TTC549 (cell line): ENCODE data around the gene HRH1.
"Not testable (repeated sequence)": the region's sequence is repeated elsewhere in the genome, so short reads cannot be mapped to it uniquely, and the experiment has no call there.

Experiments used
- FAIRE-seq: peaks from 2 replicates; lab custom pipeline; 2012; peaks lifted over from hg19 to GRCh38; lab: Jason Lieb, UNC

The HRH1 gene

GRCh38 chr3:11172096-11172690 lies 17.9 kb downstream of the HRH1 start:
- no peak for FAIRE-seq

- no peak for FAIRE-seq
Measured at GRCh38 chr3:11173828-11174465, 19.7 kb downstream of the HRH1 start.

GRCh38 chr3:11178421-11178820 lies 24.1 kb downstream of the HRH1 start:
- no peak for FAIRE-seq

- not testable (repeated sequence) for FAIRE-seq
Measured at GRCh38 chr3:11184328-11184969, 30.2 kb downstream of the HRH1 start.

- no peak for FAIRE-seq
Measured at GRCh38 chr3:11185144-11185543, 30.9 kb downstream of the HRH1 start.

- no peak for FAIRE-seq
Measured at GRCh38 chr3:11185564-11186317, 31.4 kb downstream of the HRH1 start.

- no peak for FAIRE-seq
Measured at GRCh38 chr3:11186318-11186692, 32.0 kb downstream of the HRH1 start.

- no peak for FAIRE-seq
Measured at GRCh38 chr3:11186771-11187191, 32.5 kb downstream of the HRH1 start.

- no peak for FAIRE-seq
Measured at GRCh38 chr3:11187681-11188080, 33.4 kb downstream of the HRH1 start.

- FAIRE-seq, result no peak
Measured at GRCh38 chr3:11188231-11188630, 33.9 kb downstream of the HRH1 start.

- no peak for FAIRE-seq
Measured at GRCh38 chr3:11195201-11195600, 40.9 kb downstream of the HRH1 start.

- FAIRE-seq, result no peak
Measured at GRCh38 chr3:11195721-11196332, 41.5 kb downstream of the HRH1 start.

GRCh38 chr3:11197484-11197883 lies 43.2 kb downstream of the HRH1 start:
- no peak for FAIRE-seq

GRCh38 chr3:11198070-11198469 lies 43.8 kb downstream of the HRH1 start:
- FAIRE-seq, result no peak

- no peak for FAIRE-seq
Measured at GRCh38 chr3:11198495-11198894, 44.2 kb downstream of the HRH1 start.

GRCh38 chr3:11199902-11200845 lies 45.9 kb downstream of the HRH1 start:
- no peak for FAIRE-seq

- FAIRE-seq, result no peak
Measured at GRCh38 chr3:11201251-11202019, 47.1 kb downstream of the HRH1 start.

GRCh38 chr3:11203961-11204360 lies 49.7 kb downstream of the HRH1 start:
- FAIRE-seq, result no peak

- FAIRE-seq, result no peak
Measured at GRCh38 chr3:11204697-11205348, 50.5 kb downstream of the HRH1 start.

- FAIRE-seq, result not testable (repeated sequence)
Measured at GRCh38 chr3:11205881-11206280, 51.6 kb downstream of the HRH1 start.
